ENCODE measurements around the gene P2RX1. TPM values are rescaled to one million over a fixed set of nuclear protein-coding genes. Genes with fewer than 3 reads are reported as not detected.
"Not testable (repeated sequence)": the region's sequence is repeated elsewhere in the genome, so short reads cannot be mapped to it uniquely, and the experiment has no call there.

P2RX1 gene
- polyA plus RNA-seq, 3 donors = 0.93 to 1.4 (median 1.1) TPM

DNA sequence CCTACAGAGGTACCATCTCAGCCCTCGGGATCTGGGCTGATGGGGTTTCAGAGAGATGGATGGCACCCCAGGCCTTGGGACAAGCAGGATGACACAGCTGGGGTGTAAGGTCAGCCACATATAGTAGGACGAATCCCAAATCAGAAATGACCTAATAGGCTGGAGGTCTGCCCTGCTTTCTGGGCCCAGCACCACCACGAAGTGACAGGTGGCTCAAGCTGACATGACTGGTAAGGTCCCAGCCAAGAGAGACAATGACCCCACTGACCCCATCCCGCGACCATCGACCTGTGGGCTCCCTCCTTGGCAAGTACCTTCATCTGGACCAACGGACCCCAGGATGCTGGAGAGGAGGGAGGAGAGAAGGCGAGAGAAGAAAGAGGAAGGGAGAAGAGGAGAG lies 39.0 kb downstream of the P2RX1 start:
- DNase-seq (ENCODE audit: extremely low read depth in 1 of 11, low read depth in 9 of 11, low spot score in 4 of 11) = no peak

DNA sequence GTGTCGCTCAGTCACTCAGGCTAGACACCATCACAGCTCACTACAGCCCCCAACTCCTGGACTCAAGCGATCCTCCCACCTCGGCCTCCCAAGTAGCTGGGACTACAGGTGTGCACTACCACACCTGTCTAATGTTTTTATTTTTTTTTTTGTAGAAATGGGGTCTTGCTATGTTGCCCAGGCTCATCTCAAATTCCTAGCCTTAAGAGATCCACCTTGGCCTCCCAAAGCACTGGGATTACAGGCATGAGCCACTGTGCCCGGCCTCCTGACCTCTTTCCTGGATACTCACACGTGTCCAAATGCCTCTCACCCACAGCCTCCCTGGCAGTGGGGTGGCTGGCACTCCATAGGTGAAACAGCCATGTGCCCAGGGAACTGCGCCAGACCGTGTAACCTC lies 40.9 kb downstream of the P2RX1 start:
- no peak for DNase-seq (ENCODE audit: extremely low read depth in 1 of 11, low read depth in 9 of 11, low spot score in 4 of 11)

DNA sequence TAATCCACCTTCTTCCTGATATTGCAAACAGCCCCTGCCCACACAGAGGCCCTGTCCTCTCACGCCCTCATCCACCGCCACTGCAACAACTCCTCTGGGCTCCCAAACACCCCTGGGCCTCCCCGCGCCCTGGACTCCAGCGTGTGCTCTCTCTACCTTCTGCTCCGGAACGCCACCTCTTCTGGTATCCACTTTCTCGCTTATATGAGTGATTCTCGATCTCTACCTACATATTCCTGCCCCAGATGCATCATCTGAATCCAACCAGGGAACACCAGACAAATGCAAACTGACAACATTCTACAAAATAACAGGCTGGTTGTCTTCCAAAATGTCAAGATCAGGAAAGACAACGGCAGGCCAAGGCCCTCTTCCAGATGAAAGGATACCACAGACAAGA lies 42.4 kb downstream of the P2RX1 start:
- no peak for DNase-seq (ENCODE audit: extremely low read depth in 1 of 11, low read depth in 9 of 11, low spot score in 4 of 11)

DNA sequence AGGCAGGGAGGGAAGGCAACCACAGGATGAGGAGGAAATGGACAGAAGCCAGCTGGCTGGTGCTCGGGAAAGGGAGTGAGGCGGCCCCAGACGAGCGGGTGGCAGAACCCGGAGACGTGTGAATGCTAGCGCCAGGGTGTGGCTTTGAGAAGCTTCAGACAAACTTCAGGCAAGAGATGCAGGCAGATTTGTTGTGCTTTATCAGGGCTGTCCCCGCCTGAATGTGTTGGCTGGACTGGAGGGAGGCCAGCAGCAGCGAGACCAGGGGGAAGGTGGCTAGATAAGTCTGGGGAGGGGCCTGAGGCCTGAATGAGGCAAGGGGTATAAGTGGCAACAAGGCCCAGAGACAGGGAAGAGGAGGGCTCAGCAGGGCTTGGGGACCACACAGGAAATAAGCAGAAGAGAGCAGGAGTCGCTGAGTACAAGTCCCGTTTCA lies 45.4 kb downstream of the P2RX1 start:
- no peak for DNase-seq (ENCODE audit: extremely low read depth in 1 of 11, low read depth in 9 of 11, low spot score in 4 of 11)

DNA sequence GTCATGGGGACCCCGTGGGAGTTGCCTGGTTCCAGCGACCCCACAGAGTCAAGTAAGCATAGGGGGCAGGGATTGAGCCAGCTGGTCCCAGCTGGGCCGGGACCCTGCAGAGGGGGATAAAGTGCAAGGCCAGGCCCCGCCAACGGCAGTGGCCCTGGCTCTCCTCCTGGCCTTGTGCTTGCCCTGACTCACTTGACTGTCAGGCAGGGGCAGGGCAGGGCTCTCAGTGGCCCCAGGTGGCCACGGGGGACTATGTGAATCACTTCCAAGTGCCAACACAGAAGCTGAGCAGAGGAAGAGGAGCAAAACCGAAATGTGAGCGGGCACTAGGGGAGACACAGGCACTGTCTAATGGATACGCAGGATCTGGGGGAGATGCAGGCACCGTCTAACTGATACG lies 48.7 kb downstream of the P2RX1 start:
- no peak for DNase-seq (ENCODE audit: extremely low read depth in 1 of 11, low read depth in 9 of 11, low spot score in 4 of 11)

DNA sequence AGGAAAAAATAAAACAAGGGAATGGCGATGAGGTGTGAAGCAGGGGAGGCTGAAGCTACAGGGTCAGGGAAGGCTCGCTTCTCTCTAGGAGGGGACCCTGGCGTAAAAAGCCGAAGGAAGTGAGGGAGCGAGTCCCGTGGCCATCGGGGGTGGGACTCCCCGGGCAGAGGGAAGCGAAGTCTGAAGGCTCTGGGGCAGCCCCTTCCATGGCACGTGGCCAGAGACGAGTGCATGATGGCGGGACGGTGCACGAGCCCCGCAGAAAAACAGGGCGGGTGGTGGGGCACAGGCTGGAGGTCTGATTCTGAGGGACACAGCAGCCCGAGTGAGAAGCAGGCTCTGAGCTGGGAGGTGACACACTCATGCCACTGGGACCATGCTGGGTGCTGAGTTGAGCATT lies 49.2 kb downstream of the P2RX1 start:
- DNase-seq (ENCODE audit: extremely low read depth in 1 of 11, low read depth in 9 of 11, low spot score in 4 of 11) = no peak

DNA sequence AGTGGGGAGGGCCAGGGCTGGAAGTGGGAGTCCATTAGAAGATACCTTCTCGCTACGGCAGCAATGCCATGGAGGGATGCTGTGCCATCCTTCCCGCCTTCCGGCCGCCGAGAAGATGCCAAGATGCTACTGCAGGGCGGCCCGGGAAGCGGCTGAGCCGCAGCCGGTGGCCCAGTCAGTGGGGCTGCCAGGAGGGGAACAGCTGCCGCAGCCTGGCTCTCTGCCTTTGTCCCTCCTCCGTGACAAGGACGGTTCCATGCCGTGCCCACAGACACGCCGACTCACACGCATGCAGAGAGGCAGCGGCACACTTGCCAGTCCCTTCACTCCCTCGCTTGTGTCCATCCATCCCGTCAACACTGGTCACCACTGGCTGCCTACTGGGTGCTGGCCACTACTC lies 50.0 kb downstream of the P2RX1 start:
- no peak for DNase-seq (ENCODE audit: extremely low read depth in 1 of 11, low read depth in 9 of 11, low spot score in 4 of 11)

DNA sequence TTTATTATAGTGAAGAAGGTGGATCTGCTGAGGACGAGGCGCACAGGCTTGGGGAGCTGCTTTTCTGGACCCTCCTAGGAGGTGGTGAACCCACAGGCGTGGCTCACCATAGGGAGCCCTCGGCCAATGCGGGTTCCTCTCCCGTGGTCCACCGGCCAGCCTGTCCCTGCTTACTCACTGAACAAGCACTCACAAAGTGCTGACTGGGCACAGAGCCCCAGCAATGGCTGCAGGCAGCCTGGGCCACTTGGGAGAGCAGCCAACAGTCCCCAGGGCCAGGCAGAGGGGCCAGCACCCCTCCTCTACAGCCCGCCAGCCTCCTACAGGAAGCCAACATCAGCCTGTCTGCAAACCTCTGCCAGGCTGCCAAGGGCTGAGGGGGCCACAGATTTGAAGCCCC lies 51.1 kb downstream of the P2RX1 start:
- no peak for DNase-seq (ENCODE audit: extremely low read depth in 1 of 11, low read depth in 9 of 11, low spot score in 4 of 11)

DNA sequence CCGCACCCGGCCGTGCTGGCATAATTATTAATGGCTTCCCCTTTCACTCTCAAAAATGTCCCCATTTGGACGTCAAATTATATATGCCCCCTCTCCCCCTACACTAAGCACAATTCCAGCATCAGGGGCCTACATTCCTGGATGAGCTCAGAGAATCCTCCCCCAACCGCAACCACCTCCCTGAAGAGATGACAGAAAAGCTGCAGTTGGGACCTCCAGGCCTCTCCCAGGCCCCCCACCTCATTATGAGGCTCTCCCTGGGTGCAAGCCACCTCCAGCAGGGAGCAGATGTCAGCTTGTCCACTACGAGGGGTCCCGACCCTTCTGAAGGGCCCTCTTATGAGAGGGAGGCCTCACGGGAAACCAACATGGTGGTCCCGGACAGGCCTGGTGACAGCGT lies 51.7 kb downstream of the P2RX1 start:
- no peak for DNase-seq (ENCODE audit: extremely low read depth in 1 of 11, low read depth in 9 of 11, low spot score in 4 of 11)

DNA sequence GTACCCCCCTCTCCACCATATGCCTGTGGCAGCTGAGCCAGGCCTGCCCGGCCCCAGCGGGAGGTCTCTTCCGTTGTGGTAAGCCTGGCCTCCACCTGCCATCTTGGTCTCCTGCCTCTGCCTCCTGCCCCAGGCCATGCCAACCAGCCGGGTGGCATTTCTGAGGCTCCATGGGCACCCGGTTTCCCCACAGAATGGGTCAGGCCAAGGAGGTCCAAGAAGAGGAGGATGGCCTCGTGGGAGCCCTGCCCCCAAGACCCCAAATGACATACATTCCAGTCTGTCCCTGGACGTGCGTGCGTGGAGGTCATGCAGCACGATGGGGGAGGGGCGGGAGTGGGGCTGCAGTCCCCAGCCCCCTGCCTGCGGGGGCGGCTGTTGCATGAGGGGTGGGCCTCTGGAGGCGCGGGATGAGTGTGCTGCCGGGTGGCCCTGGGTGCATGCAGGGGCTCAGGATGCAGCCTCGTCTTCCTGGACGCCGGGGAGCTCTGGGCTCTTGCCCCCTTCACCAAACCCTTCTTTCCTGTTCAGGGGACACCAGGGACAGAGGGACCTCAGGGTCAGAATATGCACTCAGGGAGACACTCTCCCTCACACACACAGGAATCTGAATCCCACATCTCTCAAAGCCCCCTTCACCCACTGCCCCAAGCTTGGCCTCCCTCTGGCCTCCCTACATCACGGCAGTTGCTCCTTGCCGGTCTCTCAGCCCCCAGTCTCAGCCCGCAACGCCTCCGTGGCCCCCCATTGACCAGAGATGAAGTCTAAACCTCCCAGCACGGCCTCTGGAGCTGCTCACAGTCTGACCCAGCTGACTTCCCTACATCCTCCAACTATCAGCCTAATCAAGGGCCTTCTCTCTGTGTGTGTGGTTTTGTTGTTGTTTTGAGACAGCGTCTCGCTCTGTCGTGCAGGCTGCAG lies 54.2 kb downstream of the P2RX1 start:
- DNase-seq (ENCODE audit: extremely low read depth in 1 of 11, low read depth in 9 of 11, low spot score in 4 of 11) = no peak

DNA sequence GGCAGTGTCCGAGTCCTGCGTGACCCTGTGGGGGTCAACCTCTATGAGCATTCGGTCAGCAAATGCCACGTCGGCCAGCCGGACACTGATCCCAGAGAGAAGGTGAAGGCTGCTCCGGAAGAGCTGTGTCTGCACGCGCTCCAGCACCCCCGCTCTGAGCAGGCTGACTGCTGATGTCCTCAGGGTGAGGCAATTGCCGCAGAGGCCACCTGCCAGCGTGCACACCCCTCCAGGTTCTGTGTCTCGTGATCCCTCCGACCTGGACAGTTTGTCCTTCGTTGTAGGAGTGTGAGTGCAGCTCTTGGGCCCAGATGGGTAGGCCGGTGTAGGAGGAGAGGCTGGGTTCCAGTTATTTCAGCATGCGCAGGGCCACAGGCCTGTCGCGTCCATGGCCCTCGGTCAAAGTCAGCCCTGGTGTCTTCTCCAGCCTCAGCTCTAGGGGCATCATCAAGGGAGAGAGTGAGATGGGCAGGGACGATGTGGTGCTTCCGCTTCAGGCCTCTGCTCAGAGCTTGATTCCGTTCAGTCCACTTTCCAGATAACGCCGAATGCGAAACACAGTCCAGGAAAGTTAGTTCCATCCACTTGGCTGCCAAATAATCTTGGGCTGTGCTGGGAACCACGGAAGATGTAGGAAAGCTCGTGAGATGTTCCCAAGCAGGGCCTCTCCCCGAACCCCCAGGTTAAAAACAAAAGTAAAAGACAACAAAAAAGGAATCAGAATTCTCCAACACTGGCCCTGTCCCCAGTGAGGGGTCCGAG lies 55.1 kb downstream of the P2RX1 start:
- no peak for DNase-seq (ENCODE audit: extremely low read depth in 1 of 11, low read depth in 9 of 11, low spot score in 4 of 11)

DNA sequence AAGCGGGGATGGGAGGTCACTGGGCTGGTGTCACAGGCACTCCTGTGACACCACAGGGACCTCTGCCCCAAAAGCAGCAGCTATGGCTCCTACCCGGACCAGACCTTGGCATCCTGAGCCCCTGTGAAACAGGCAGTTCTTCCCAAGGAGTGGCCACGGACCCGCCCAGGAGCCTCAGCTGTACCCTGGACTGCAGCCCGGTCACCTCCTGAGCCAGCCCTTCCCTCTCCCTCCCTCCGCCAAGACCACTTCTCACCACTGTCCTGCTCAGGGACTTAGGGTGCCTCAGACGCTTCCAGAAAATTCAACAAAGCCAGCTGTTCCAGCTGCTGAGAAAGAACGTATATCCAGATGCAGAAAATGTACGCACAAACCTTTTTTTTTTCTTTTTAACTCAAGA lies 56.3 kb downstream of the P2RX1 start:
- DNase-seq (ENCODE audit: extremely low read depth in 1 of 11, low read depth in 9 of 11, low spot score in 4 of 11) = no peak

DNA sequence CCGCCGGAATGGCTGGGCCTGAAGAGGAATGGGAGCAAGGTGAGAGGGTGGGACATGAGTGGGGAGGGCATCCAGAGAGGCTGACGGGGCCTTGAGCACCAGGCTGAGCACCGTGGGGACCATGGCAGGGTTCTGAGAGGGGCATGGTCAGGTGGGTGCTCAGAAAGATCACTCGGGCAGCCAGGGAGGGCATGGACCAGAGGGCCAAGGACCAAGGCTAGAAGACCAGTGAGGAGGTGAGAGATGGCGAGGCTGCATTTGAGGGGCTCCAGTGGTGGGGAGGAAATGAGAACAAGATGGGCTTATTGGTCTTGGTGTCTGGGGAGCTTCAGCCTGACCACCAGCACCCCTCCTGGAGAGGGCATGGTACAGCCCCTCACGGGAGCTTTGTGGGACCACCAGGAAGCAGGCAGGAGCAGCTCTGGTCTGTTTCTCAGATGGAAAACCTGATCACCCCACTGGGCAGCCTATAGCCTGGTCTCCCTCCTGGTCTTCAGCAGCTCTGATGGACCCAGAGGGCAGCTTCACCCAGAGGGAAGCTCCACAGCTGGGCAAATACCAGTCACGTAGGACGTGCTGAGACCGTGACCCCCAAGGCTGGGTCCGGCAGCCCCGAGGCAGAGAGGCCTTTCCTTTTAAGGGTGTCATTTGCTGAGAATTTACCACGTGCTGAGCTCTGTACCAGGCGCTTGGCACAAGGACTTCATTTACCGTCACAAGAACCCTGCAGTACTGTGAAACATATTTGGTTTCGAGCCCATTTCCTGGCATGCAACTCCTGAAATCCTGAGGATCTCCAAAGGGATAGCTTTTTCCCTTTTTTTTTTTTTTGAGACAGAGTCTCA lies 58.8 kb downstream of the P2RX1 start:
- no peak for DNase-seq (ENCODE audit: extremely low read depth in 1 of 11, low read depth in 9 of 11, low spot score in 4 of 11)

DNA sequence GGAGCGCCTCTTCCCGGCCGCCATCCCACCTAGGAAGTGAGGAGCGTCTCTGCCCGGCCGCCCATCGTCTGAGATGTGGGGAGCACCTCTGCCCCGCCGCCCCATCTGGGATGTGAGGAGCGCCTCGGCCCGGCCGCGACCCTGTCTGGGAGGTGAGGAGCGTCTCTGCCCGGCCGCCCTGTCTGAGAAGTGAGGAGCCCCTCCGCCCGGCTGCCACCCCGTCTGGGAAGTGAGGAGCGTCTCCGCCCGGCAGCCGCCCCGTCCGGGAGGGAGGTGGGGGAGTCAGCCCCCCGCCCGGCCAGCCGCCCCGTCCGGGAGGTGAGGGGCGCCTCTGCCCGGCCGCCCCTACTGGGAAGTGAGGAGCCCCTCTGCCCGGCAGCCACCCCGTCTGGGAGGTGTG lies 62.1 kb downstream of the P2RX1 start:
- DNase-seq (ENCODE audit: extremely low read depth in 1 of 11, low read depth in 9 of 11, low spot score in 4 of 11) = not testable (repeated sequence)

DNA sequence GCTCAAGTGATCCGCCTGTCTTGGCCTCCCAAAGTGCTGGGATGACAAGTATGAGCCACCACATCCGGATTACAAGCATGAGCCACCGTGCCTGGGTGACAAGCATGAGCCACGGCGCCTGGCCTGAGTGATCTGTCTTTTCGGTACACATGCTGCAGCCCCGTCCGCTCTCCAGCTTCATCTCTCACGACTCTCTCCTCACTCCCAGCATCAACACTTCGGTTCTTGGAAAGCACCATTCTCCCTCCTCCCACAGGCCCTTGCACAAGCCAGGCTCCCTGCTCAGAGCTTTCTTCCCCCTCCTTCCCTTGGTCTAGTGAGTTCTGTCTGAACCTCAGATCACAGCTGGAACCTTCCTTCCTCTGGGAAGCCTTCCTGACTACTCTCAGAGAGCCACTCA lies 63.7 kb downstream of the P2RX1 start:
- DNase-seq (ENCODE audit: extremely low read depth in 1 of 11, low read depth in 9 of 11, low spot score in 4 of 11) = no peak

DNA sequence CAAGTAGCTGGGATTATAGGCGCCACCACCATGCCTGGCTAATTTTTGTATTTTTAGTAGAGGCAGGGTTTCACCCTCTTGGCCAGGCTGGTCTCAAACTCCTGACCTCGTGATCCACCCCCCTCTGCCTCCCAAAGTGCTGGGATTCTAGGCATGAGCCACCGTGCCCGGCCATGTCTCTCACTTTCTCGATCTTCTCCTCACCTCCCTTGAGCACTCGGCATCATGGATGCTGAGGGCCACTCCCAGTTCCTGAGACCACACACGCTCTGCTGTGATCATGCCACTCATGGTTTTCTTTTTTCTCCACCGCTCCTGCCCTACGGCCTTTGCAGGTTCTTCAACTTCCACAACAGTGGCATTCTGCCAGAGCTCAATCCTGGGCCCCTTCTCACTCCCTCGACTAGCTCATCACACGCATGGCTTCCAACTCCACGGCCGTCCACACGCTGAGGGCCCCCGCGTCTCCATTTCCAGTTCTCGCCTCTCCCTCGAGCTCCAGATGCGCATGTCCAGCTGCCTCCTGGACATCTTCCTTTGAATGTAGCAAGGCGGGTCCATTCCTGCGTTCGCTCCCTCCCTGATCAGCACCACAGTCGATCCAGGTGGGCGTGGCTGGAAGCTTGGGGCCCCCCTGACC lies 64.7 kb downstream of the P2RX1 start:
- no peak for DNase-seq (ENCODE audit: extremely low read depth in 1 of 11, low read depth in 9 of 11, low spot score in 4 of 11)

DNA sequence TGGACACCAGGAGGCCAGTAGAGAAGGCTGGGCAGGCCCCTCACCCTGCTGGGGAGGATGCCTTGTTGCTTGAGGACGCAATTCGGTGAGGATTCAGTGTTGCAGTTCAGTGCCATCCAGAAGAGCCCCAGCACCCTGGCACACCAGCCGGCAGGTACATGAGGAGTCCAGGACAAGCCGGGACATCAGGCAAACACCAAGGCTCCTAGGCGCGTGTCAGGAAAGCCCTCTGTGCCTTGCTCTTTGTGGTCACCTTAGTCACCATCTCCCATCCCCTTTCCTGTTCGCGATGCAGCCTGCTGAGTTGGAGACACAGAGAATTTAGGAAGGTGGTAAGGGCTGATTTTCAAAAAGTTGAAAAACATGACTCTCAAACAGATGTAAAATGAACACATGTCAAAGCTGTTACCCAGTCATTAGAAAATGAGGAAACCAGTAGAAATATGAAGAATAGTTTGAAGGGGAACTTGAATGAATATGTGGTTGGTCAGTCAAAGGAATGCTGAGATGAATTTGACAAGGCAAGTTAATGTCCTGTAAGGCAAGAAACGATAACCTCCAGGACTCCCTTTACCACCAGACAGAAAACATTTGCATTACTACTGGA lies 67.9 kb downstream of the P2RX1 start:
- DNase-seq (ENCODE audit: extremely low read depth in 1 of 11, low read depth in 9 of 11, low spot score in 4 of 11) = no peak

DNA sequence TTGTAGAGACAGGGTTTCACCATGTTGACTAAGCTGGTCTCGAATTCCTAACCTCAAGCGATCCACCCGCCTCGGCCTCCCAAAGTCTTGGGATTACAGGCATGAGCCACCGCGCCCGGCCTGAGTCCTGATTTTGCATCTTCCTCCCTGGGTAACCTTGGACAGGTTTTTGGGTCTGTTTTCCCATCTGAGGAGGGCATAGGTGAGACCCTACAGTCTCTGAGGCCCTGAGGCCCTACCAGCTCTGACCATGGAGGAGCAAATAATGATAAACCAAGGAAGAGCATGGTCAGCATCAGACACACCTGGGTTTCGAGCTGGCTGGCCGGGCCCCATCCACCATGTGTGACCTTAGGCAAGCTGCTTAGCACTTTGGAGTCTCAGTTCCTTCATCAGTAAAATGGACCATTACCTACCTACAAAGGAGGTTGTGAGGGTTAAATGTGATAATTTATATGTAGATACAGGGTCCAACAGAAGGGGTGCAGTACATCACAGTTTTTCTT lies 69.0 kb downstream of the P2RX1 start:
- DNase-seq (ENCODE audit: extremely low read depth in 1 of 11, low read depth in 9 of 11, low spot score in 4 of 11) = no peak
